Measurements from ENCODE around the gene ZWINT.

Gene ZWINT

GRCh38 chr10:56360967-56361612 lies at the start of gene ZWINT:
Gene ZWINT, minus strand, starts transcription at chr10:56361259. Its CDS starts 23 bp downstream, at chr10:56361236.
- peak; percentile 93 for DNase-seq (ENCODE audit: low read depth)

- DNase-seq (ENCODE audit: low read depth): no peak
These were observed 22.7 kb upstream of the ZWINT start for GRCh38 chr10:56383806-56384205.

GRCh38 chr10:56370217-56371113 lies 9.4 kb upstream of the ZWINT start:
- no peak for DNase-seq (ENCODE audit: low read depth)

- no peak for DNase-seq (ENCODE audit: low read depth)
These were observed 484 bp downstream of the ZWINT start for GRCh38 chr10:56360583-56360966.

GRCh38 chr10:56359837-56360236 lies 1.2 kb downstream of the ZWINT start:
- DNase-seq (ENCODE audit: low read depth): no peak

- no peak for DNase-seq (ENCODE audit: low read depth)
These were observed 4.0 kb downstream of the ZWINT start for GRCh38 chr10:56357018-56357417.

GRCh38 chr10:56351909-56352630 lies 9.0 kb downstream of the ZWINT start:
- DNase-seq (ENCODE audit: low read depth): no peak

- DNase-seq (ENCODE audit: low read depth): no peak
These were observed 11.4 kb downstream of the ZWINT start for GRCh38 chr10:56349611-56350010.

GRCh38 chr10:56348101-56348500 lies 13.0 kb downstream of the ZWINT start:
- DNase-seq (ENCODE audit: low read depth): no peak

GRCh38 chr10:56346845-56347415 lies 14.1 kb downstream of the ZWINT start:
- DNase-seq (ENCODE audit: low read depth): no peak

- DNase-seq (ENCODE audit: low read depth): no peak
These were observed 19.4 kb downstream of the ZWINT start for GRCh38 chr10:56341612-56342011.

GRCh38 chr10:56329961-56330360 lies 31.1 kb downstream of the ZWINT start:
- DNase-seq (ENCODE audit: low read depth): no peak

- DNase-seq (ENCODE audit: low read depth): no peak
These were observed 33.9 kb downstream of the ZWINT start for GRCh38 chr10:56327118-56327517.

GRCh38 chr10:56319386-56319785 lies 41.7 kb downstream of the ZWINT start:
- DNase-seq (ENCODE audit: low read depth): no peak

GRCh38 chr10:56318816-56319215 lies 42.2 kb downstream of the ZWINT start:
- DNase-seq (ENCODE audit: low read depth): no peak

GRCh38 chr10:56317603-56318002 lies 43.5 kb downstream of the ZWINT start:
- DNase-seq (ENCODE audit: low read depth): no peak

- DNase-seq (ENCODE audit: low read depth): no peak
These were observed 44.5 kb downstream of the ZWINT start for GRCh38 chr10:56316603-56317002.

Measured in activated T-cell treated with anti-CD3 and anti-CD28 coated beads for 24 hours (primary cell).